Measurements from ENCODE around the gene ASH1L.
"Not testable (repeated sequence)": the region's sequence is repeated elsewhere in the genome, so short reads cannot be mapped to it uniquely, and the experiment has no call there.

Gene ASH1L

DNA sequence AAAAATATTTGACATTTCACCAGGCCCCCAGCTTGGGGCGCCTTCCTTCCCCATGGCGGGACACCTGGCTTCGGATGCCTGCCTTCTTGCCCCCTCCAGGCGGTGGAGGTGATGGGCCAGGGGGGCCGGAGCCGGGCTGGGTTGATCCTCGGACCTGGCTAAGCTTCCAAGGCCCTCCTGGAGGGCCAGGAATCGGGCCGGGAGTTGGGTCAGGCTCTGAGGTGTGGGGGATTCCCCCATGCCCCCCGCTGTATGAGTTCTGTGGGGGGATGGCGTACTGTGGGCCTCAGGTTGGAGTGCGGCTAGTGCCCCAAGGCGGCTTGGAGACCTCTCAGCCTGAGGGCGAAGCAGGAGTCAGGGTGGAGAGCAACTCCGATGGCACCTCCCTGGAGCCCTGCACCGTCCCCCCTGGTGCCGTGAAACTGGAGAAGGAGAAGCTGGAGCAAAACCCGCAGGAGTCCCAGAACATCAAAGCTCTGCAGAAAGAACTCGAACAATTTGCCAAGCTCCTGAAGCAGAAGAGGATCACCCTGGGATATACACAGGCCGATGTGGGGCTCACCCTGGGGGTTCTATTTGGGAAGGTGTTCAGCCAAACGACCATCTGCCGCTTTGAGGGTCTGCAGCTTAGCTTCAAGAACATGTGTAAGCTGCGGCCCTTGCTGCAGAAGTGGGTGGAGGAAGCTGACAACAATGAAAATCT is 129.3 kb downstream of the ASH1L start:
- DNase-seq, result not testable (repeated sequence)

GRCh38 chr1:155424091-155424490 is 138.5 kb downstream of the ASH1L start:
- no peak for DNase-seq

DNA sequence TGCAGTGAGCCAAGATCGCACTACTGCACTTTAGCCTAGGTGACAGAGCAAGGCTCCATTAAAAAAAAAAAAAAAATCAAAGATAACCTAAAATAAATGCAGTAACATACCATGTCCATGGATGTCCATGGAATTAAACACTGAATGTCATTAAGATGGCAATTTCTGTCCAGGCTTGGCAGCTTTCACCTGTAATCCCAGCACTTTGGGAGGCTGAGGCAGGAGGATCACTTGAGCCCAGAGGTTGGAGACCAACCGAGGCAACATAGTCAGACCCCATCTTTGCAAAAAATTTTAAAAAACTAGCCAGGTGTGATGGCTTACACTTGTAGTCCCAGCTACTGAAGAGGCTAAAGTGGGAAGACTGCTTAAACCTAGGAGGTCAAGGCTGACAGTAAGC is 141.8 kb downstream of the ASH1L start:
- DNase-seq, result no peak

DNA sequence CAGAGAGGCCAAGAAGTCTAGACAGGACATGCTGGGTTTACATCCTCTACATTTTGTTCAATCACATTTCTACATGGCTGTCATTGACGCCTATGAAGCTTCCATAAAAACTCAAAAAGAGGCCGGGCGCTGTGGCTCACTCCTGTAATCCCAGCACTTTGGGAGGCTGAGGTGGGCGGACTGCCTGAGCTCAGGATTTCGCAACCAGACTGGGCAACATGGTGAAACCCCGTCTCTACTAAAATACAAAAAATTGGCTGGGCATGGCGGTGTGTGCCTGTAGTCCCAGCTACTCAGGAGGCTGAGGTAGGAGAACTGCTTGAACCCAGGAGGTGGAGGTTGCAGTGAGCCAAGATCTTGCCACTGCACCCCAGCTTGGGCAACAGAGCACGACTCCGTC is 150.8 kb downstream of the ASH1L start:
- not testable (repeated sequence) for DNase-seq

DNA sequence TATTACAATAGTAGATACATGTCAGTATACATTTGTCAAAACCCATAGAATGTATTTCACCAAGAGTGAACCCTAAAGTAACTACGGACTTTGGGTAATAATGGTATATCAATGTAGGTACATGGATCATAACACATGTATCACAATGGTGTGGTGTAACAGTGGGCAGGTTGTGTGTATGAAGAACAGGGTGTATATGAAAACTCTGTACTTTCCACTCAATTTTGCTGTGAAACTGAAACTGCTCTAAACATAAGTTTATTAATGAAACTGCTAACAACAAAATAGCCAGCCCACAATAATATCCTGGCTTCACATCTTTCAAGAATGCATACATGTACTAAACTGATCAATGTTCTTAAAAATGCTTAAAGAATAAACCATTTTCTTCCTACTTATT is 151.7 kb downstream of the ASH1L start:
- no peak for DNase-seq

- peak; percentile 65 for DNase-seq
Measured at GRCh38 chr1:155396874-155397476, 165.6 kb downstream of the ASH1L start.

- no peak for DNase-seq
Measured at GRCh38 chr1:155392898-155393411, 169.6 kb downstream of the ASH1L start.

DNA sequence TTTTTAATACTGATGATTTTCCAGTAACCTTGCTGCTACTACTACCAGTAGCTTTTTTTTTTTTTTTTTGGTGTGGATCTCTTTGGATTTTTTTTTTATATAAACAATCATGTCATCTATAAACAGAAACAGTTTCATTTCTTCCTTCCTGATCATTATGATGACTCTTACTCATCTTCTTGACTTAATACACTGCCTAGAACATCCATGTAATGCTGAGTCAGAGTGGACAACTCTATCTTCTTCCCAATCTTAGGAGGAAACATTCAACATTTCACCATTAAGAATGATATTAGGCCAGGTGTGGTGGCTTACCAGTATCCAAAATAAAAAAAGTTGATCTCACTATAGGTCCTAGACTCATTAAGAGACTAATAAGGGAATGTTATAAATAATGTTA is 172.8 kb downstream of the ASH1L start:
- DNase-seq, result no peak

- not testable (repeated sequence) for DNase-seq
Measured at GRCh38 chr1:155385836-155386235, 176.8 kb downstream of the ASH1L start.

DNA sequence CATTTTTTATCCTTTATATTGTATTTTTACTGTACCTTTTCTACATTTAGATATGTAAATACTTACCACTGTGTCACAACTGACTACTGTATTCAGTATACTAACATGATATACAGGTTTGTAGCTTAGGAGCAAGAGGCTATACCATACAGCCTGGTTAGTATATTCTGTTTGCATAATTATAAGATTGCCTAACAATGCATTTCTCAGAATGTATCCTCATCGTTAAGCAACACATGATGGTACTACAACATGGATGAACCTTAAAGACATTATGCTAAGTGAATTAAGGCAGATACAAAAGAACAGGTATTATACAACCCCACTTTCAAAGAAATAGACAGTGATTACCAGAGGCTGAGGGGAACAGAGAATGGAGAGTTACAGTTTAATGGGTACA is 179.2 kb downstream of the ASH1L start:
- DNase-seq, result no peak

- DNase-seq, result peak; percentile 39
Measured at GRCh38 chr1:155379631-155380090, 182.9 kb downstream of the ASH1L start.

DNA sequence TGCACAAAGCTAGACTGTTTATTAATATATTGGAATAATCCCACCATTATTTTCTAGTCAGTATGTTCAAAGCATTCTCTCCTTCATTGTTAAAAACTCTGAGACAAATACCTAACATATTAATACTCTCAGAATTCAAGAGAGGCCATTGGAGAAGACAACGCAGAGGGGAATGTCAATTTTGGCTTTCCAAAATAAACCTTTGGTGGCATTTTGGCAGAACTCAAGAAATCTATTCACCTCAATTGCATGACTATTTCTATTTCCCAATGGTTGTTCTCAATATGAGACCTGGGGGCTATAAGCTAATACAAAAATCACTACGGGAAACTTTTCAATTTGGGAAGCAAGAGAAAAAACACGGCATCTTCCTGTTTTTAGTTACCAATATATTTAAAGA is 183.4 kb downstream of the ASH1L start:
- DNase-seq, result no peak

DNA sequence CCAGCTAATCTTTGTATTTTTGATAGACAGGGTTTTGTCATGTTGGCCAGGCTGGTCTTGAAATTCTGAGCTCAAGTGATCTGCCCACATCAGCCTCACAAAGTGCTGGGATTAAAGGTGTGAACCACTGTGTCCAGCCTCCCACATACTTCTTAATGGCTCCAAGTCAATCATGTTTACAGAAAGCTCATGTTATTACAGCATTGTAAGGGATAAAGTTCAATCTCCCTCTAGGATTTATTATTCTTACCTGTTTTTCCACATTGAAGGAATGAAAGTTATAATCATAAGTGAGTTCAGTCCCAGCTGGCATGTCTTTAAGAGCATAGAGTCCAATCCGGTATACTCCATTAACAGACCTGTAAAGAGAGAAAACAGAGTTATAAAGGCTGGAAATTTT is 202.6 kb downstream of the ASH1L start:
- DNase-seq, result no peak

DNA sequence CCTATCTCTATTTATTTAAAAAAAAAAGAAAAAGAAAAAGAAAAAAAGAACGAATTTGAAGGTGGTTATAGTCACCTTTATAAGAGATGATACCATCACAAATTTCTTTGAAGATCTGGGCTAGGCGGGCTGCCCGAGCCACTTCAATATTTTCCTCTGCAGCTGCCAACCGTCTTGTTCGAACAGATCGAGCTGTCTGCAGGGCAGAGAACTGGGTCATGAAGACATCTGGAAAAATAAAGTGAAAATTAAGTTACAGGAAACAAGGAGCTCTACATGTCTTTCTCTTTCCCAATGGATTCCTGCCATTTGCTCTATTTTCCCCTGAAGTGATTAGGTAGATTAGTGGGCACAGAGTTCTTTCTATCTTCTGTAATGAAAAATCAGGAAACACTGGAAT is 210.0 kb downstream of the ASH1L start:
- no peak for DNase-seq

- DNase-seq, result no peak
Measured at GRCh38 chr1:155342842-155343241, 219.8 kb downstream of the ASH1L start.

DNA sequence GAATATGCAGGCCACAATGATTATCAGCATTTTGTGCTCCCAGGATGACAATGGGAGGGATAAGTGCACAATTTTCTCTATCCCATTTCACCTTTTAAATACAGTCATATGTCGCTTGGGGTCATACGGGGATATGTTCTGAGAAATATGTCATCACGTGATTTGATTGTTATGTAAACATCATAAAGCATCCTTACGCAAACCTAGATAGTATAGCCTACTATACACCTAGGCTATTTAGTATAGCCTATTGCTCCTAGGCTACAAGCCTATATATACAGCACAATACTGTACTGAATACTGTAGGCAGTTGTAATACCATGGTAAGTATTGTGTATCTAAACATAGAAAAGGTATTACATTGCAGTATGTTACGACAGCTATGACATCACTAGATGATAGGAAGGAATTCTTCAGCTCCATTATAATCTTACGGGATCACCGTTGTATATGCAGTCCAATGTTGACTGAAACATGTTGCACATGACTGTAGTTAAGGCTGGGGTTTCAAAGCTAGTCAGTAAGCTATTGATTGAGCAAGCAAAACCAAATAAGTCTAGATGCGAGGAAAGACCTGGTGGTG is 223.0 kb downstream of the ASH1L start:
- DNase-seq, result no peak

DNA sequence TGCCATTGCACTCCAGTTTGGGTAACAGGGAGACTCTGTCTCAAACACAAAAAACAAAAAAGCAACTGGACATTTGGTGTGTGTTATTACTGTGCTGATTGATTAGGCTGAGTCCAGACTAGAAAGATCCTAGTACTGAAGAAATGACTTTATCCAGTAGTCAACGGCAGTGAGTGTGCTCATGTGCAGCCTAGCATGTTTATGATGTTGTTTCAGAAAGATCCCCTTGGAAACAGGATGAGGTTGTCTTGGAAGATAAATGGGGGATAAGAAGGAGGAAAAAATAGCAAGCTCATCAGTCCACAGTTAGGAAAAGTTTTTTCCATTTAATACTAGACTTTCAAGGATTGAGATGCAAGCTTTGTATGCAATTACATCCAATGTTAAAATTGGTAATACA is 227.6 kb downstream of the ASH1L start:
- DNase-seq, result no peak

DNA sequence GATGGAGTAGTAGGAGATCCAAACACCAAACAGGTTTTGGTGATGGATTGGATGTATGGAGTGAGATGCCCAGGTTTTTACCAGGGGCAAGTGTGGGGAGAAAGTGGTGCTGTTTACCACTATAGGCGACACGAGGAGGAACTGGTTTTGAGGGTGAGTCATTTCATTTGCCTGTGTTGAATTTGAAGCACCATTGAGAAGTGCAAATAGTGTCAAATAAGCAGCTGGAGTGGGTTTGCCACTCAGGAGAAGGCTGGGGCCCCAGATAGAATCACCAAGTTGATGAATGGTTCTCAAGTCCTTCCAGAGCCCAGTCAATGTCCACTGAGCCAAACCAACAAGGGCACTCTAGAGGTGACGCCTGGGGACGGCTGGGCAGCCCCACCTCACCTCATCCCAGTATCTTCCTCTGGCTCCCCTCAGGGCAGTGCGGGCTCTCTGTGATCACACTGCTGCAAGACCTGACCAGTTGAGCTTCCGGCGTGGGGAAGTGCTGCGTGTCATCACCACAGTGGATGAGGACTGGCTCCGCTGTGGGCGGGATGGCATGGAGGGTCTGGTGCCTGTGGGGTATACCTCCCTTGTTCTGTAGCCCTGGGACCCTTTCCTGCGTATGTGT is 232.5 kb downstream of the ASH1L start:
- DNase-seq, result no peak

GRCh38 chr1:155328856-155329255 is 233.7 kb downstream of the ASH1L start:
- not testable (repeated sequence) for DNase-seq

GRCh38 chr1:155327981-155328380 is 234.6 kb downstream of the ASH1L start:
- DNase-seq, result no peak

DNA sequence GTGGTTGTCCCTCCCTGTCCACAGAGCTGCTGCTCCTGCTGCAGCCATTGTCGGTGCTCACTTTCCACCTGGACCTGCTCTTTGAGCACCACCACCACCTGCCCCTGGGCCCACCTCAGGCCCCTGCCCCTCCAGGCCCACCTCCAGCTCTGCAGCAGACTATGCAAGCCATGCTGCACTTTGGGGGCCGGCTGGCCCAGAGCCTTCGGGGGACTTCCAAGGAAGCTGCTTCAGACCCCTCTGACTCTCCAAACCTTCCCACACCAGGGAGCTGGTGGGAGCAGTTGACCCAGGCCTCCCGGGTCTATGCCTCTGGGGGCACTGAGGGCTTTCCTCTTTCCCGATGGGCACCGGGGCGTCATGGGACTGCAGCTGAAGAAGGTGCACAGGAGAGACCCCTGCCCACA is 236.0 kb downstream of the ASH1L start:
- DNase-seq, result no peak

GRCh38 chr1:155326020-155326526 is 236.5 kb downstream of the ASH1L start:
- DNase-seq, result no peak

DNA sequence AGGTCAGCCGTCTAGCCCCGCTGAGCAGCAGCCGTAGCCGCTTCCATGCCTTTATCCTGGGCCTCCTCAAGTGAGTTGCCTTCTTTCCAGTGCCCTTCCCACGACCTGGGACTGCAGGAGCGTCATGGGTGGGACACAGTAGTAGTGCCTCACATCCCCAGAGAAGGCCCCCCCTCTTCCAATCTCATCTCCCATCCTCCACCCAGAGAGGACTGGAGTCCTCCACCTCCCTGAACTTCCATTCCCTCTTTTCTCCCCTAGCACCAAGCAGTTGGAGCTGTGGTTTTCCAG is 237.1 kb downstream of the ASH1L start:
- no peak for DNase-seq

Data from OCI-M1 (cell line).